Measurements from ENCODE around the gene DEPDC1B.

DNA sequence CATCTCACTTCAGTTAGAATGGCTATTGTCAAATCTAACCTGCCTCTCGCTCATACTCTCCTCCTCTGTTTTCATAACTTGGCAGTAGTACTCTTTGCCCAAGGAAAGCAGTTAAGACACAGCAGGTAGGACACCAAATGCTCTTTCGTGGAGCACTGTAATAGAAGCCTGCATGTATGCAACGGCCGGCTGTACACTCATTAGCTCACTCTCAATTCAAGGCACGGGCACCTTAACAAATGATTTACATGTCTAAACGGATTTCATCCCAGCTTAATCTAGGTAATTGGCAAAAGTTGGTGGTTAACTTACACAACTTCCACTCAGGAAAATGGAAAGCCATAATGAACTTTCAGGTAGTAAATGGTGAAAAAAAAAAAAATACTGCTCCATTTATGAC lies 14.9 kb downstream of the DEPDC1B start:
- no peak for TF ChIP-seq CTCF (IDR thresholded peaks at IDR 0.05)
- TF ChIP-seq, protein P1, sequence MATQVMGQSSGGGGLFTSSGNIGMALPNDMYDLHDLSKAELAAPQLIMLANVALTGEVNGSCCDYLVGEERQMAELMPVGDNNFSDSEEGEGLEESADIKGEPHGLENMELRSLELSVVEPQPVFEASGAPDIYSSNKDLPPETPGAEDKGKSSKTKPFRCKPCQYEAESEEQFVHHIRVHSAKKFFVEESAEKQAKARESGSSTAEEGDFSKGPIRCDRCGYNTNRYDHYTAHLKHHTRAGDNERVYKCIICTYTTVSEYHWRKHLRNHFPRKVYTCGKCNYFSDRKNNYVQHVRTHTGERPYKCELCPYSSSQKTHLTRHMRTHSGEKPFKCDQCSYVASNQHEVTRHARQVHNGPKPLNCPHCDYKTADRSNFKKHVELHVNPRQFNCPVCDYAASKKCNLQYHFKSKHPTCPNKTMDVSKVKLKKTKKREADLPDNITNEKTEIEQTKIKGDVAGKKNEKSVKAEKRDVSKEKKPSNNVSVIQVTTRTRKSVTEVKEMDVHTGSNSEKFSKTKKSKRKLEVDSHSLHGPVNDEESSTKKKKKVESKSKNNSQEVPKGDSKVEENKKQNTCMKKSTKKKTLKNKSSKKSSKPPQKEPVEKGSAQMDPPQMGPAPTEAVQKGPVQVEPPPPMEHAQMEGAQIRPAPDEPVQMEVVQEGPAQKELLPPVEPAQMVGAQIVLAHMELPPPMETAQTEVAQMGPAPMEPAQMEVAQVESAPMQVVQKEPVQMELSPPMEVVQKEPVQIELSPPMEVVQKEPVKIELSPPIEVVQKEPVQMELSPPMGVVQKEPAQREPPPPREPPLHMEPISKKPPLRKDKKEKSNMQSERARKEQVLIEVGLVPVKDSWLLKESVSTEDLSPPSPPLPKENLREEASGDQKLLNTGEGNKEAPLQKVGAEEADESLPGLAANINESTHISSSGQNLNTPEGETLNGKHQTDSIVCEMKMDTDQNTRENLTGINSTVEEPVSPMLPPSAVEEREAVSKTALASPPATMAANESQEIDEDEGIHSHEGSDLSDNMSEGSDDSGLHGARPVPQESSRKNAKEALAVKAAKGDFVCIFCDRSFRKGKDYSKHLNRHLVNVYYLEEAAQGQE (IDR thresholded peaks at IDR 0.05; ENCODE audit: insufficient read depth in 1 of 2, low read depth in 2 of 2, low read length in 1 of 2) = no peak
